Motor neuron (in vitro differentiated cells): Measurements from ENCODE around the gene OVAAL. TPM values are rescaled to one million over a fixed set of nuclear protein-coding genes. Genes with fewer than 3 reads are reported as not detected.
A peak's percentile ranks its signal among the peaks of the same experiment; 100 is the strongest.

ENCODE experiments used
- ATAC-seq, 8 experiments: fragments of 200-7000 bp; cut with Tn5 transposase; replicated peaks in 6 of 8; 2 replicates each; pipeline ENCODE4 v1.8.0; 2021; ENCODE audit warnings: mild to moderate bottlenecking in 8 of 8, moderate library complexity in 8 of 8
- H3K27ac ChIP-seq, 2 donors: fragments of 250-450 bp; sonication (Bioruptor Pico); 2 replicates each; pipeline ENCODE4 v1.9.0; 2021; ENCODE audit warnings: antibody characterized with exemption in 2 of 2, mild to moderate bottlenecking in 2 of 2, moderate library complexity in 1 of 2
- H3K4me1 ChIP-seq, 2 donors: fragments of 250-450 bp; sonication (Bioruptor Pico); replicated peaks in 1 of 2; 2 replicates each; pipeline ENCODE4 v1.6.1; 2021; ENCODE audit warnings: antibody characterized with exemption in 2 of 2, mild to moderate bottlenecking in 2 of 2, moderate library complexity in 1 of 2
- H3K4me3 ChIP-seq, 5 donors: fragments of 250-450 bp; sonication (Bioruptor Pico); 2 replicates each; pipeline ENCODE4 v1.9.0; 2021; ENCODE audit warnings: antibody characterized with exemption in 5 of 5, mild to moderate bottlenecking in 5 of 5, moderate library complexity in 4 of 5
- WGBS, 10 experiments: fragments of 450-650 bp; shearing (Covaris generic); methylation state at CpG; one replicate each; pipeline ENCODE4 v1.0.0; 2022; 5-methylcytosine and 5-hydroxymethylcytosine counted together
- in situ Hi-C, 9 experiments: fragments of 400-800 bp; cut with MboI; loops; one replicate each; pipeline ENCODE4 v1.15.0; 2021; ENCODE audit warnings: low sequenced_read_pairs in 9 of 9, low pct_unique_long_range_greater_than_20kb in 2 of 9; ENCODE audit not compliant: unreplicated experiment in 9 of 9
- total RNA-seq, 8 experiments: library from RNA; unstranded; fragments of 300-600 nt; gene quantifications; 2 replicates each; pipeline versions ENCODE4 v1.2.3 to v1.2.4, GENCODE V29; 2022

Gene OVAAL
- total RNA-seq, 8 experiments from 2014 or later, result 0.05 to 0.24 TPM; not detected in 6

DNA sequence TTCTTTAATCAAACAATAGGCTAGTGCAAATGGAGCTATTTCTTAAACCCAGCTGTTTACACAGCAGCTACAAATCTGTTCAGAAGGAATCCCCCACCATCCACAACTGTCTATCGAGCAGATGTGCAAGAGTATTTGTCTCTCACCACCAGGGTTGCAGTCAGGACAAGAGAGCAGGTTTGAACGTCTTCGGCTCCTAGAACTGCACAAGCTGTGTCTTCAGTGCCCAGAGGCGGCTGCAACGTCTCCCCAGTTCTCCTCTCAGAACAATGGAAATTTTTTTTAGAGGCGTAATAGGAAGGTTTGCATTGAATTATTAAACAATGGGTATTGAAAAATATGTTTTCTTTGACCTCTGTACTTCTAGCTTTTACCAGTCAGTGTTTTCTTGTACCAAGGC, 7.3 kb downstream of the OVAAL start:
- in situ Hi-C loops, result no loop called here
- 15 to 91% (median 70%) methylated on average over 2 to 6 of the region's 6 CpGs; no CpG with 5 or more reads in 3 of the 10 experiments for WGBS, 10 experiments
- H3K4me3 ChIP-seq, result no peak overlapping the region
- H3K4me1 ChIP-seq, result peaks cover 9 to 23% of the 10 kb centered on the region in 2 donors
- ATAC-seq, result peak in 3 of 8 experiments; percentile 30 to 44 (median 37)
- no peak overlapping the region for H3K27ac ChIP-seq

DNA sequence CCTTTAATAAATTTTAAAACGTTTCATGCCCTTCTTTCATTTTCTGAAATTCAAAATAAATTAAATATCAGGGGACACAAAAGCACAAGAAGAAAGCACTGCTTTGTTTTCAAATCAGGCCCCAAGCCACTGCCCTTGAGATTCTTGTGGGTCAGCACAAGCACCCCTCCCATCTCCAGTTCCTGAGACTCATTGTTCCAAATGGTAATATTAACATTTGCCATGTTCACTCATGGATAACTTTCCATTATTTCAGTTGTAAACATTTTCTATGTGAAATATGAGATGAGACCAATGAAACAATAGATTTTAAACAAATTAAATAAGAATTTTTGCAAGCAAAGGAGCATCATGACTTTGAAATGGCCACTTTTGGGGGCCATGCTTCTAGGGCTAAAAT, 7.7 kb downstream of the OVAAL start:
- ATAC-seq, result no peak
- Histone ChIP-seq H3K4me1 (peaks cover 9 to 23% of the 10 kb centered on the region in 2 donors), H3K27ac (no peak overlapping the region), H3K4me3 (no peak overlapping the region)
- in situ Hi-C loops, result no loop called here
- WGBS, 10 experiments, result 0 to 62% (median 30%) methylated on average over 1 of the region's 1 CpG; no CpG with 5 or more reads in 1 of the 10 experiments

DNA sequence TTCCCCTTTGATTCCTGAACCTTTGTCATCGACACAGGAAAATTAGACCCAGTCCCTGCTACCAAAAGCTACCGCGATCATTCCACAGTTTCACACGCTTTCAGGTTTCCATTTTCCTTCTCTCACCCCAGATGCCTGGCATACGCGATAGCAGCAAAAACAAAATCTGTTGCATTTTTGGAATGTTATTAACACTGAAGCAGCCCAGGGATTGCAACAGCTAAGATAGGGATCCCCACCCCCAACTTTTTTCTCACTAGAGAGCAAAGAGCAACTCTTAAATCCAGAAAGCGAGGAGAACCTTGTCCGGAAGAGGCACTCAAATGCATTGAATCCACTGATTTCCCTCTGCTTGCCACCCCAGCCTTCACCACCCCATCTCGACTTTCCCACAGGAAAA, 8.9 kb downstream of the OVAAL start:
- WGBS, 10 experiments, result 8 to 100% (median 87%) methylated on average over 2 to 9 of the region's 9 CpGs
- Histone ChIP-seq H3K4me1 (peaks cover 9 to 23% of the 10 kb centered on the region in 2 donors), H3K27ac (no peak overlapping the region), H3K4me3 (no peak overlapping the region)
- in situ Hi-C loops, result no loop called here
- ATAC-seq, result no peak

DNA sequence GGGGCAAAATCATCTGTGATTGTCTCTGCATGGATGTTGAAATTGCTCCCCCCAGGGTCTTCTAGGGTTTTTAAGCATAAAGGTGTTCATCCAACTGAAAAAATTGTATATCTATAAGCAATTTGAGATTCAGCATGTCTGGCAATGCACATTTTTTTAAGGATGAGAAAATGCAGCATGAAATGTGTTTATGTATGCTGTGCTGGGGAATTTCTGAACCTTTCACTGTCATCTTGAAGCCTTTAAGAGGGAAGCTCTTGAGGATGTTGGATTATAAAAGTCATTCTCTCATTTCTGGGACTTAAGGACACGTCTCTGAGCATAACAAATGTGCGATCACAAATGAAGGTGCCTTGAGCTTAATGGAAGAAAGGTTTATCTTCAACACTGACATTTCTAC, 9.4 kb downstream of the OVAAL start:
- Histone ChIP-seq H3K4me3 (no peak overlapping the region), H3K27ac (no peak overlapping the region), H3K4me1 (peaks cover 9 to 23% of the 10 kb centered on the region in 2 donors)
- in situ Hi-C loops, result no loop called here
- 0 to 100% (median 100%) methylated on average over 1 to 2 of the region's 2 CpGs; no CpG with 5 or more reads in 5 of the 10 experiments for whole genome bisulfite sequencing, 10 experiments
- ATAC-seq, result no peak

DNA sequence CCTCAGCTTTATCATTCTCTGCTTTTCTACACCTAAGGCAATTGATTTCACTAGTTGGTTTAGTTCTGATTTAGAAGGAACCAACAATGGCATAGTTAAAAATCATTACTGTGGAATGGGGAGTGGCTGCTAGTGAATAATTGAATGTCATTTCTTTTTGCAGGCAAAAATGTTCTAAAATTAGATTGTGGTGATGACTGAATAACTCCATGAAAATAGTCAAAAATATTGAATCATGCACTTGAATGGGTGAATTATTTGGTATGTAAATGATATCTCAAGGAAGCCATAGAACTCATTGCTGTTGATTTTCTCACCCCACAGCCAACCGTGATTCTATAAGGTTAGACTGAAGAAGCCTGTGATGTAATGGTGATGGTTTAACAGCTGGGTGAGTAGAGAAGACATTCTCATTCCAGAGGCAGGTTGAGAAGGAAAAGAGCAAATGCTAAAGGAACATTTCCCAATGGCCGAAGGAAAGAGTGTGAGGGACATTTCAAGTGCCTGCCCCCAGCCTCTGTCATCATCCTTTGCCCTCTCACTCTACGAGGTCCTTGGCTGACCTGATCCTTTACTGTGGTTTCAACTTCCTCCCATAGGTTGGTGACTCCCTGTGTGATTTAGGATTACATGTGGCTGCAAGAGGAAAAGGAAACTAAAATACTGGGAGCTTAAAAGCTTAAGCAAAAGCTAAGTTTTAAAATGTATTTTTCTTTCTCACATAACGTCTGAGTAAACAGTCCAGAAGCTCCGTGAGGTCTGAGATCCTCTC, 12.5 kb downstream of the OVAAL start:
- Histone ChIP-seq H3K4me3 (no peak overlapping the region), H3K27ac (no peak overlapping the region), H3K4me1 (peaks cover 5 to 18% of the 10 kb centered on the region in 2 donors)
- in situ Hi-C loops, result no loop called here
- 30 to 100% (median 84%) methylated on average over 1 to 5 of the region's 5 CpGs for WGBS, 10 experiments
- ATAC-seq, result peak in 2 of 8 experiments; percentile 20 to 47

DNA sequence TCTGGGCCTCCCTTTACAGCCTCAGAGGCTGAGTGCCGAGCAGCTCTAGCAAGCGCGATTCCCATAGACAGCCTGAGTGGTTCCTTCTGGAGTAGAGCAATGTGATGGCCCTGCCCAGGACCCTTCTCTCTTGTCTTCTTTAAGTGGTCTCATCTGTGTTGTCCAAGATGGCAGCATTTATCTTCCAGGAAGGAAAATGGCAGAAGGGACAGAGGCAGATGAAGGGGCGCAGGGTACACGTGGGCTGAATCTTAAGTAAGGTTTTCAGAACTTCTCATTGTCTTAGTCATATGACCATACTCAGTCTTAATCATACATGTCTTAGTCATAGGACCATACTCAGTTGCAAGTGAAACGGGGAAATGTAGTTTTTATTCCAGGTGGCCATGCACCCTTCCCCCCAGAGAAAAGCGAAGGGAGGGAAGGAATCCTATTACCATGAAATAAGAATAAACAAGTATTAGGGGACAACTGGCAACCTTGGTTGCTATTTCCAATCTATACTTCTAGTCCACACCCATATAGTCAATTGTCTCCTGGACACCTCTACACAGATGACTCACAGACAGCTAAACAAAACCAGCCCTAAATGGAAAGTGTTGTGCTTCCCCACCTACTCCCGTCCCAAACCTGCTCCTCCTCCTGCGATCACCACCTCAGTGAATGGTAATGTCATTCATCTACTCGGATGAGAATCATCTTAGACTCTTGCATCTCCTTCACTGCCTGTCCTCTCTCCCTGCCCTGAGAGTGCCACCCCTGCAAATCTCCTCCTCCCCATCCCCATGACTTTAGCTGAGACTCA, 13.3 kb downstream of the OVAAL start:
- peaks cover 5 to 15% of the 10 kb centered on the region in 2 donors for H3K4me1 ChIP-seq
- H3K4me3 ChIP-seq, result no peak overlapping the region
- ATAC-seq, result peak in 2 of 8 experiments; percentile 51 to 82
- 51 to 100% (median 88%) methylated on average over 2 to 10 of the region's 10 CpGs; no CpG with 5 or more reads in 1 of the 10 experiments for WGBS, 10 experiments
- in situ Hi-C loops, result no loop called here
- no peak overlapping the region for H3K27ac ChIP-seq

DNA sequence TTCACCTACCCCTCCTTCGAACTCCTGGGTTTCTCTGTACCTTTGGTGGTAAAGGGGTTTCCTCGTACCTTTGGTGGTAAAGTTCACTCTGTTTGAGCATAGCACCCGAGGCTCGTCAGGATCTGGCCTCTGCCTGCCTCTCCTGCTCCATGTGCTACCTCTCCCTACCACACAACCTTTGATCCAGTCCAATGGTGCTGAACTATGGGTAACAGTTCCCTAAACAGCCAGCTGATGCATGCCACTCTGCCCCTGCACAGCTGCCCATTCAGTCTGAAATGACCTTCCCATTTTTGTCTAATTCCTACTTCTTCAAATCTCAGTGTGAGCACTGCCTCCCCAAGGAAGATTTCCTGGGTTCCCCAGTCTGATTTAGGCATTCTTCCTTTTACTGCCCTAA, 14.0 kb downstream of the OVAAL start:
- Histone ChIP-seq H3K4me1 (peaks cover 5 to 12% of the 10 kb centered on the region in 2 donors), H3K4me3 (no peak overlapping the region), H3K27ac (no peak overlapping the region)
- in situ Hi-C loops, result no loop called here
- no peak for ATAC-seq
- 61 to 100% (median 92%) methylated on average over 1 to 4 of the region's 4 CpGs; no CpG with 5 or more reads in 2 of the 10 experiments for WGBS, 10 experiments

DNA sequence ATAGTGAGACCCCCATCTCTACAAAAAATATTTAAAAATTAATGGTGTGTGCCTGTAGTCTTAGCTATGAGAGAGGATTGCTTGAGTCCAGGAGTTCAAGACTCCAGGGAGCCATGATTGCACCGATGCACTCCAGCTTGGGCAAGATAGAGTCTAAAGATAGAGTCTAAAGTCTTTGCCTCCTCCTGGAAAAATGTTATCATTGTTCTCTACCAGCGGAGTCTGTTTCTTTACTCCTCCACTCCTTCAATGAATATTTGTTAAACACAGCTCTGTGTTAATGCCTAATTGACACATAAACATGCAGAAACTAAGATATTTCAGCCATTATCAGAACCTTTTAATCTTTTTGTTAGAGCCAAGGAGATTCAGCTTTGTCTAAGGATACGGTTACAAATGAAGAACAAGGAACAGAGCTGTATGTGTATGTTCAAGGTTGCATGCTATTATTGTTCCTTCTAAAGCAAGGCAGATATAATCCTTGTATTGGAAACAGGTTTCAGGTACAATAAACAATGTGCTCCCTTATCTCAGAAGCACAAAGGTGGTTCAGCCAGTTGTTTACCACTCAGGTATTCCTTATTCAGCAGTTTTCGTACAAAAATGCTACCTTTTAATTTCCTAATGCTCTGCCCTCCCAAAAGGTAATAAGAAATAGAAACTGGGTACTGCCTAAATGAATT, 15.4 kb downstream of the OVAAL start:
- Histone ChIP-seq H3K27ac (no peak overlapping the region), H3K4me1 (peaks cover 2% of the 10 kb centered on the region in 2 donors), H3K4me3 (no peak overlapping the region)
- ATAC-seq, result no peak
- in situ Hi-C loops, result no loop called here
- 42 to 100% (median 89%) methylated on average over 2 to 4 of the region's 4 CpGs for WGBS, 10 experiments

DNA sequence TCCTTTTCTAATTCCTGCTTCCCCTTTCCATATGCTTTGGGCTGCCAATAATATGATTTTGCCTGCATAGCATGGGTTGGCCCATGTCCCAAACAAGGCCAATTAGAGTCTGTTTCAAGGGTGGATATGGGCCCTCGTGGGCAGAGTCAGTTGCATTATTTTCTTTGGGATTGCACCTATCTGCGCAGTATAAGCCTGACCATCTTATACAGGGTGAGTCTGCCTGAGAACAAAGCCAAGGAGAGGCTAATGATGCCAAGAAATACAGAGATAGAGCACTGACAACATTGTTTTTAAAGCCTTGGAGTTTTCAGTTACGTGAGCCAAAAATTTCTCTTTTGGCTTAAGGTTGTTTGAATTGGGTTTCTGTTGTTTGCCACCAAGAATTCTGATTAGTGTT, 18.6 kb downstream of the OVAAL start:
- no peak overlapping the region for H3K27ac ChIP-seq
- H3K4me3 ChIP-seq, result no peak overlapping the region
- no peak for ATAC-seq
- in situ Hi-C loops, result no loop called here
- peaks cover 20 to 25% of the 10 kb centered on the region in 2 donors for H3K4me1 ChIP-seq
- WGBS, 10 experiments, result 20 to 100% (median 91%) methylated on average over 1 to 3 of the region's 3 CpGs

DNA sequence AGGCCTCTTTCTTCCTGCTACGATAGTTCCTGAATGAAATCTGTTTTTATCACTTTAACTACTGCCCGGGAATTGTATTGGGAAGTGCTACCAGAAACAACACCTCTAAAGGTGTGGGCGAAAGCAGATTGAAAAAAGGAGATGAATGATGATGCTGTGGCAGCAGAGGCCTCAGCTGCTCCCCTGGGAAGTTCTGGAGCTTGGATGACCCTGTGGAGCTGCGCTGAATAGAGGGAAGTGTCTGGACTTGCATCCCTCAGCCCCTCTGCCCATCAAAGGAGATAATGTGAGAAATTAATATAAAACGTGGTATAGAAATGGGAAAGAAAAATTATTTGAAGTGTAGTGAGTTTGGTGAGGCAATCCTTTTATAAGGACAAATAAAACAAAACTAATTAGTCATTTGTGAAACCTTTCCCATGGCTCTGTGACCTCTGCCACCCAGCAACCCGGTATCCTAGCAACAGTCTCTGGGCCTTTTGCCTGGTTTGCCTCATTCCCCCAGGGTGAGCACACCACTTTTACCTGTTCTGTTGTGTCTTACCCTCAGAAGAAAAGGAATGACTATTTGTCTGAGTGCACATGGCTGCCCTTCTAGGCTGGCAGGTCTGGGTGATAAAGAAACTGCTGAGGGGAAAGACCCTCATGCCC, 21.3 kb downstream of the OVAAL start:
- H3K4me3 ChIP-seq, result no peak overlapping the region
- peak overlapping the region; percentile 22 to 36 for H3K27ac ChIP-seq
- WGBS, 10 experiments, result 0 to 78% (median 21%) methylated on average over 1 to 6 of the region's 6 CpGs
- peaks cover 20 to 25% of the 10 kb centered on the region in 2 donors for H3K4me1 ChIP-seq
- ATAC-seq, result peak in 5 of 8 experiments; percentile 85 to 96 (median 95)
- in situ Hi-C loops, result no loop called here

DNA sequence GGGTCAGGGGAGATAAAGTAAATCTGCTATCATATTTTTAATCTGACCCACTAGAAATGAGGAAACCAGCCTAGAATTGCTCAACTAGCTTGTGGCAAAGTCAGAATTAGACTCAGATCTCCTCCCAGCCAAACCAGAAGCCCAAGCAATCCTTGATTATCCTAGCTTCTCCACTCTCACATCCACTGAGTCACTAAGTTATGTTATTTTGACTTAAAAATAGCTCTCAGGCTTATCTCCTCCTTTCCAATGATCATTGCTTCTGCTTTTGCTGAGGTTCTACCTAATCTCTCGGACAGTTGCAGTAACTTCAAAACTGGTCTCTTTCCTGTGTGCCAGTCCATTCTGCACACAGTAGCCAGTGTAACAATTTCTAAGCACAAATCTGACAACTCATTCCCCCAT, 22.9 kb downstream of the OVAAL start:
- peak overlapping the region in 1 of 2 donors; percentile 22 for H3K27ac ChIP-seq
- H3K4me1 ChIP-seq, result peaks cover 20 to 25% of the 10 kb centered on the region in 2 donors
- H3K4me3 ChIP-seq, result no peak overlapping the region
- no peak for ATAC-seq
- 83 to 100% (median 100%) methylated on average over 1 of the region's 1 CpG; no CpG with 5 or more reads in 2 of the 10 experiments for WGBS, 10 experiments
- in situ Hi-C loops, result no loop called here

DNA sequence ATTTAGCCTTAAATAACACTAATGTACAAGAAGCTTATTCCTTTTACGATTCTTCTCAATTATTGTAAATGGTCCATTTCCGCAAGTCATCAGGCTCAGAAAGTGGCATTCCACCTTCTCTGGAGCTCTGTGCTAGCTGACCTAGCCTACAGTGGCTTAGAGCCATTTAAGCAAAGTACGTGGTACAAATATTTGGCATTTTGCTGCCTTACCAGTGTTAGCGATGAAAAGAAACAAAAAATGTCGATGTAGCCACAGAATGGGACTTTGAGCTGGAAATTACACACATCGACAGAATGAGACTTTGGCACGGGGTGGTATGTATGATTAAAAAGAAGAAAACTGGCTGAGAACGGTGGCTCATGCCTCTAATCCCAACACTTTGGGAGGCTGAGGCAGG, 26.1 kb downstream of the OVAAL start:
- no peak overlapping the region for H3K4me3 ChIP-seq
- in situ Hi-C loops, result no loop called here
- WGBS, 10 experiments, result 43 to 100% (median 93%) methylated on average over 2 to 8 of the region's 8 CpGs
- H3K27ac ChIP-seq, result no peak overlapping the region
- ATAC-seq, result no peak
- peaks cover 15 to 18% of the 10 kb centered on the region in 2 donors for H3K4me1 ChIP-seq
